BJ (cell line): ENCODE data around the gene DDX24. TPM values are rescaled to one million over a fixed set of nuclear protein-coding genes. Genes with fewer than 3 reads are reported as not detected.
"Not testable (repeated sequence)": the region's sequence is repeated elsewhere in the genome, so short reads cannot be mapped to it uniquely, and the experiment has no call there.

ENCODE experiments used
- CTCF ChIA-PET: fragments of 350-600 bp; formaldehyde crosslinking; extraction: SDS; loops from one replicate; lab custom pipeline; 2021; ENCODE audit warnings: antibody characterized with exemption, inconsistent platforms; lab: Yijun Ruan, JAX
- POLR2A ChIA-PET: fragments of 300-600 bp; sonication (Branson Sonifier 250); formaldehyde crosslinking; extraction: SDS; loops from one replicate; lab custom pipeline; 2021; ENCODE audit warnings: antibody characterized with exemption; lab: Charles Lee
- DNase-seq: peaks from one replicate; pipeline ENCODE4 v3.0.0-alpha.2; 2011; ENCODE audit warnings: low read depth
- H3K27me3 ChIP-seq: 2 replicates; pipeline ENCODE4 v1.6.0; 2011; ENCODE audit warnings: low read length; ENCODE audit not compliant: control insufficient read depth, insufficient read depth
- H3K36me3 ChIP-seq: 2 replicates; pipeline ENCODE4 v1.5.1; 2011; ENCODE audit warnings: low read length; ENCODE audit not compliant: control insufficient read depth, insufficient read depth
- H3K4me3 ChIP-seq: 2 replicates; pipeline ENCODE4 v1.5.1; 2011; ENCODE audit warnings: low read depth, mild to moderate bottlenecking, control low read depth, low read length
- CTCF ChIP-seq: IDR thresholded peaks from 2 replicates; pipeline ENCODE4 v1.5.1; 2011; ENCODE audit warnings: low read depth, mild to moderate bottlenecking, control low read depth, inconsistent platforms, low read length, moderate library complexity; ENCODE audit not compliant: insufficient read depth
- polyA plus RNA-seq: library from polyadenylated mRNA; depleted of rRNA; stranded (reverse); fragments of >200 nt; gene quantifications from 2 replicates; pipeline ENCODE4 v1.2.3, GENCODE V29; 2011

Gene DDX24
- polyA plus RNA-seq, 1 experiment, result 147 TPM

GRCh38 chr14:94077111-94077821 is 3.7 kb downstream of the DDX24 start:
- peaks cover 2% of the 10 kb centered on the region for H3K36me3 ChIP-seq
- ChIA-PET POLR2A (no interaction called here), CTCF (no interaction called here)
- no peaks in the 10 kb centered on the region for H3K27me3 ChIP-seq
- no peak overlapping the region for H3K4me3 ChIP-seq
- TF ChIP-seq CTCF, result no peak
- no peak for DNase-seq

- TF ChIP-seq CTCF, result no peak
- POLR2A ChIA-PET, result no interaction called here
- Histone ChIP-seq H3K36me3 (peaks cover 2% of the 10 kb centered on the region), H3K4me3 (no peak overlapping the region), H3K27me3 (no peaks in the 10 kb centered on the region)
- DNase-seq, result no peak
- CTCF ChIA-PET, result interaction anchor here (1.1 kb wide), 1 partner anchor 62 kb away, joined by 3 read pairs; no protein-coding TSS in a partner anchor
Measured at GRCh38 chr14:94075008-94075407, 6.0 kb downstream of the DDX24 start.

GRCh38 chr14:94074534-94074933 is 6.5 kb downstream of the DDX24 start:
- no peak for TF ChIP-seq CTCF
- POLR2A ChIA-PET, result no interaction called here
- Histone ChIP-seq H3K36me3 (peaks cover 2% of the 10 kb centered on the region), H3K4me3 (no peak overlapping the region), H3K27me3 (no peaks in the 10 kb centered on the region)
- CTCF ChIA-PET, result interaction anchor here (1.1 kb wide), 1 partner anchor 62 kb away, joined by 3 read pairs; no protein-coding TSS in a partner anchor
- no peak for DNase-seq

- H3K4me3 ChIP-seq, H3K36me3 ChIP-seq, POLR2A ChIA-PET, H3K27me3 ChIP-seq, CTCF ChIA-PET, DNase-seq: not testable (repeated sequence)
Measured at GRCh38 chr14:94072076-94072475, 8.9 kb downstream of the DDX24 start.

GRCh38 chr14:94066089-94066676 is 14.8 kb downstream of the DDX24 start:
- no peak overlapping the region for H3K4me3 ChIP-seq
- ChIA-PET CTCF (interaction anchor here (0.6 to 2.2 kb wide), 6 partner anchors 8 to 71 kb away, joined by 3 to 6 read pairs (median 4); no protein-coding TSS in a partner anchor), POLR2A (no interaction called here)
- H3K36me3 ChIP-seq, result peaks cover 3% of the 10 kb centered on the region
- no peaks in the 10 kb centered on the region for H3K27me3 ChIP-seq
- no peak for DNase-seq
- no peak for TF ChIP-seq CTCF
